Astrocyte of the cerebellum (primary cell): ENCODE data around the gene RUBCN.
A peak's percentile ranks its signal among the peaks of the same experiment; 100 is the strongest.
"Not testable (repeated sequence)": the region's sequence is repeated elsewhere in the genome, so short reads cannot be mapped to it uniquely, and the experiment has no call there.

ENCODE experiments used
- DNase-seq: peaks from one replicate; pipeline ENCODE4 v3.0.0-alpha.2; 2011; ENCODE audit warnings: low read depth
- H3K4me3 ChIP-seq: 2 replicates; pipeline ENCODE4 v1.5.1; 2011; ENCODE audit warnings: mild to moderate bottlenecking, low read depth, low read length, moderate library complexity
- CTCF ChIP-seq: IDR thresholded peaks from 2 replicates; pipeline ENCODE4 v1.5.1; 2012; ENCODE audit warnings: low read length, low read depth, moderate library complexity, mild to moderate bottlenecking; ENCODE audit errors: missing control alignments
- in situ Hi-C: cut with HindIII; loops from 2 replicates; pipeline ENCODE4 v1.10.0; 2017; ENCODE audit warnings: low sequenced_read_pairs

Gene RUBCN

GRCh38 chr3:197736010-197736490 is 654 bp downstream of the RUBCN start:
- peak overlapping the region; percentile 85 for H3K4me3 ChIP-seq

GRCh38 chr3:197734667-197735318 is 1.9 kb downstream of the RUBCN start:
- DNase-seq: no peak
- no peak for TF ChIP-seq CTCF
- in situ Hi-C loops: no loop called here
- H3K4me3 ChIP-seq: no peak overlapping the region

More at GRCh38 chr3:197736010-197736490, 654 bp downstream of the RUBCN start:
- in situ Hi-C loops: no loop called here
- TF ChIP-seq CTCF: no peak
- DNase-seq: no peak

GRCh38 chr3:197733042-197733441 is 3.7 kb downstream of the RUBCN start:
- no peak for TF ChIP-seq CTCF
- in situ Hi-C loops: no loop called here
- no peak for DNase-seq
- no peak overlapping the region for H3K4me3 ChIP-seq

- H3K4me3 ChIP-seq, DNase-seq, in situ Hi-C loops: not testable (repeated sequence)
Observed at GRCh38 chr3:197731483-197731882, 5.2 kb downstream of the RUBCN start.

GRCh38 chr3:197730770-197731169 is 5.9 kb downstream of the RUBCN start:
- in situ Hi-C loops, DNase-seq, H3K4me3 ChIP-seq: not testable (repeated sequence)

GRCh38 chr3:197730200-197730599 is 6.5 kb downstream of the RUBCN start:
- no peak overlapping the region for H3K4me3 ChIP-seq
- peak; percentile 78 for DNase-seq
- TF ChIP-seq CTCF: no peak
- in situ Hi-C loops: no loop called here

GRCh38 chr3:197728487-197728886 is 8.2 kb downstream of the RUBCN start:
- in situ Hi-C loops: no loop called here

GRCh38 chr3:197727878-197728277 is 8.8 kb downstream of the RUBCN start:
- H3K4me3 ChIP-seq, in situ Hi-C loops, DNase-seq: not testable (repeated sequence)

More at GRCh38 chr3:197728487-197728886, 8.2 kb downstream of the RUBCN start:
- H3K4me3 ChIP-seq: no peak overlapping the region
- no peak for DNase-seq
- no peak for TF ChIP-seq CTCF
